IMR-90 (cell line): ENCODE data around the gene PPFIBP2. TPM values are rescaled to one million over a fixed set of nuclear protein-coding genes. Genes with fewer than 3 reads are reported as not detected.

Source experiments
- ATAC-seq: fragments of 200-7000 bp; cut with Tn5 transposase; 2 replicates; pipeline ENCODE4 v1.9.1; 2020; ENCODE audit warnings: low read depth, mild to moderate bottlenecking, moderate library complexity
- BruUV-seq: library from RNA; stranded (reverse); fragments of 400-500 nt; replicated peaks from 2 replicates; lab custom pipeline; 2021; lab: Mats Ljungman, UMichigan
- CTCF ChIA-PET: fragments of 300-600 bp; formaldehyde crosslinking; extraction: SDS; loops from one replicate; lab custom pipeline; 2021; ENCODE audit warnings: antibody characterized with exemption; lab: Yijun Ruan, JAX
- POLR2A ChIA-PET: fragments of 300-600 bp; sonication (Branson Sonifier 250); formaldehyde crosslinking; loops from one replicate; lab custom pipeline; 2022; ENCODE audit warnings: antibody characterized with exemption; ENCODE audit not compliant: unreplicated experiment; lab: Charles Lee
- DNase-seq: peaks from one replicate; pipeline ENCODE4 v3.0.0; 2013
- H2AFZ ChIP-seq: replicated peaks from 2 replicates; pipeline ENCODE3; 2013; ENCODE audit warnings: low read length, mild to moderate bottlenecking; ENCODE audit not compliant: poor library complexity
- H2AK5ac ChIP-seq: 2 replicates; pipeline ENCODE4 v1.6.1; 2013; ENCODE audit warnings: low read depth, low read length, inconsistent platforms
- H2AK9ac ChIP-seq: replicated peaks from 2 replicates; pipeline ENCODE3; 2013; ENCODE audit warnings: mild to moderate bottlenecking, low read depth, low read length, moderate library complexity; ENCODE audit not compliant: poor library complexity
- H2BK120ac ChIP-seq: 2 replicates; pipeline ENCODE4 v1.6.1; 2013; ENCODE audit warnings: low read depth, low read length, inconsistent platforms
- H2BK15ac ChIP-seq: 3 replicates; pipeline ENCODE4 v1.6.1; 2013; ENCODE audit warnings: low read depth, low read length, inconsistent platforms
- H2BK20ac ChIP-seq: 2 replicates; pipeline ENCODE4 v1.6.1; 2013; ENCODE audit warnings: low read depth, mild to moderate bottlenecking, inconsistent platforms, low read length, moderate library complexity
- H2BK5ac ChIP-seq: 2 replicates; pipeline ENCODE4 v1.6.1; 2013; ENCODE audit warnings: mild to moderate bottlenecking, low read depth, low read length, inconsistent platforms; ENCODE audit not compliant: poor library complexity, severe bottlenecking
- H3K14ac ChIP-seq: replicated peaks from 2 replicates; pipeline ENCODE4 v1.6.1; 2013; ENCODE audit warnings: low read depth, low read length, inconsistent platforms
- H3K18ac ChIP-seq: 2 replicates; pipeline ENCODE4 v1.6.1; 2013; ENCODE audit warnings: low read depth, low read length, control low read depth
- H3K23ac ChIP-seq: 2 replicates; pipeline ENCODE4 v1.6.1; 2013; ENCODE audit warnings: low read depth, low read length, inconsistent platforms
- H3K27ac ChIP-seq: 2 replicates; pipeline ENCODE4 v1.5.1; 2013; ENCODE audit warnings: mild to moderate bottlenecking, control low read depth, low read length; ENCODE audit not compliant: insufficient read depth
- H3K27me3 ChIP-seq: 2 replicates; pipeline ENCODE4 v1.6.1; 2013; ENCODE audit warnings: low read length; ENCODE audit not compliant: control insufficient read depth, insufficient read depth
- H3K36me3 ChIP-seq: 2 replicates; pipeline ENCODE4 v1.6.1; 2013; ENCODE audit warnings: low read length, mixed read lengths; ENCODE audit not compliant: control insufficient read depth, insufficient read depth
- H3K4ac ChIP-seq: 2 replicates; pipeline ENCODE4 v1.6.1; 2013; ENCODE audit warnings: low read depth, low read length, inconsistent platforms
- H3K4me1 ChIP-seq: 2 replicates; pipeline ENCODE4 v1.6.1; 2013; ENCODE audit warnings: low read length, mixed read lengths; ENCODE audit not compliant: control insufficient read depth, insufficient read depth
- H3K4me2 ChIP-seq: 2 replicates; pipeline ENCODE4 v1.6.1; 2013; ENCODE audit warnings: low read depth, mild to moderate bottlenecking, control low read depth, low read length, moderate library complexity
- H3K4me3 ChIP-seq: 2 replicates; pipeline ENCODE4 v1.5.1; 2013; ENCODE audit warnings: low read depth, mild to moderate bottlenecking, control low read depth, low read length, moderate library complexity; ENCODE audit not compliant: insufficient read depth
- H3K56ac ChIP-seq: 2 replicates; pipeline ENCODE4 v1.6.1; 2013; ENCODE audit warnings: low read length, inconsistent platforms; ENCODE audit not compliant: insufficient read depth; ENCODE audit errors: extremely low read depth
- H3K79me1 ChIP-seq, 2 experiments: 2 replicates each; pipeline ENCODE4 v1.6.1; 2013; ENCODE audit warnings: low read length in 2 of 2, inconsistent platforms in 1 of 2, low read depth in 1 of 2
- H3K9ac ChIP-seq: 2 replicates; pipeline ENCODE4 v1.6.1; 2013; ENCODE audit warnings: low read depth, low read length, control low read depth
- H3K9me1 ChIP-seq: 2 replicates; pipeline ENCODE4 v1.6.1; 2013; ENCODE audit warnings: low read length, inconsistent platforms; ENCODE audit not compliant: insufficient read depth
- H3K9me3 ChIP-seq: 2 replicates; pipeline ENCODE4 v1.6.1; 2013; ENCODE audit warnings: low read length; ENCODE audit not compliant: control insufficient read depth, insufficient read depth
- H4K20me1 ChIP-seq: 2 replicates; pipeline ENCODE4 v1.6.1; 2013; ENCODE audit warnings: low read length, inconsistent platforms; ENCODE audit not compliant: insufficient read depth
- H4K5ac ChIP-seq: 2 replicates; pipeline ENCODE4 v1.6.1; 2013; ENCODE audit warnings: mild to moderate bottlenecking, low read depth, low read length, control low read depth
- H4K8ac ChIP-seq, 2 experiments: 2 replicates each; pipeline ENCODE4 v1.6.1; 2013; ENCODE audit warnings: low read depth in 2 of 2, low read length in 2 of 2, control low read depth in 1 of 2, inconsistent platforms in 1 of 2
- H4K91ac ChIP-seq: 2 replicates; pipeline ENCODE4 v1.6.1; 2013; ENCODE audit warnings: low read depth, low read length, inconsistent platforms; ENCODE audit not compliant: insufficient read depth
- BHLHE40 ChIP-seq: fragments of 150-350 bp; IDR thresholded peaks from 2 replicates; pipeline ENCODE4 v1.6.1; 2016; ENCODE audit warnings: mild to moderate bottlenecking, low read depth, low read length
- CEBPB ChIP-seq: IDR thresholded peaks from 2 replicates; pipeline ENCODE4 v1.6.1; 2012; ENCODE audit warnings: low read depth, low read length, improper control_type of control experiment
- CHD1 ChIP-seq: IDR thresholded peaks from 2 replicates; pipeline ENCODE4 v1.6.1; 2012; ENCODE audit warnings: low read depth, low read length, improper control_type of control experiment
- FOS ChIP-seq: fragments of 150-350 bp; IDR thresholded peaks from 2 replicates; pipeline ENCODE4 v1.6.1; 2016; ENCODE audit warnings: low read depth, low read length
- MAFK ChIP-seq: IDR thresholded peaks from 2 replicates; pipeline ENCODE4 v1.6.1; 2012; ENCODE audit warnings: low read depth, low read length, improper control_type of control experiment
- MAZ ChIP-seq: IDR thresholded peaks from 2 replicates; pipeline ENCODE4 v1.6.1; 2012; ENCODE audit warnings: low read depth, mild to moderate bottlenecking, low read length, improper control_type of control experiment, moderate library complexity, borderline replicate concordance
- MXI1 ChIP-seq: IDR thresholded peaks from 2 replicates; pipeline ENCODE4 v1.6.1; 2012; ENCODE audit warnings: low read depth, mild to moderate bottlenecking, low read length, moderate library complexity, borderline replicate concordance
- NFE2L2 ChIP-seq: fragments of 150-350 bp; IDR thresholded peaks from 2 replicates; pipeline ENCODE4 v1.6.1; 2016; ENCODE audit warnings: low read depth, mild to moderate bottlenecking, low read length
- POLR2A ChIP-seq: IDR thresholded peaks from 2 replicates; pipeline ENCODE4 v1.6.1; 2012; ENCODE audit warnings: mild to moderate bottlenecking, low read depth, low read length
- RAD21 ChIP-seq: IDR thresholded peaks from 2 replicates; pipeline ENCODE4 v1.6.1; 2012; ENCODE audit warnings: low read length, improper control_type of control experiment
- RCOR1 ChIP-seq: IDR thresholded peaks from 2 replicates; pipeline ENCODE4 v1.6.1; 2012; ENCODE audit warnings: mild to moderate bottlenecking, low read length, improper control_type of control experiment; ENCODE audit not compliant: insufficient replicate concordance
- RFX5 ChIP-seq: IDR thresholded peaks from 2 replicates; pipeline ENCODE4 v1.8.0; 2012; ENCODE audit warnings: low read depth, mild to moderate bottlenecking, low read length, moderate library complexity
- SMC3 ChIP-seq: fragments of 150-350 bp; IDR thresholded peaks from 2 replicates; pipeline ENCODE4 v1.6.1; 2016; ENCODE audit warnings: low read depth, mild to moderate bottlenecking, antibody characterized with exemption, low read length, moderate library complexity
- WGBS, 2 experiments: methylation state at CpG; one replicate each; pipeline versions ENCODE4 v1.1.5 to v1.1.7; 2013; ENCODE audit warnings: missing lambda C conversion rate in 2 of 2; ENCODE audit not compliant: insufficient read length in 1 of 2; ENCODE audit errors: extremely low coverage in 2 of 2; 5-methylcytosine and 5-hydroxymethylcytosine counted together
- dilution Hi-C: fragments of 300-500 bp; cut with HindIII; formaldehyde crosslinking; loops from one replicate; pipeline ENCODE4 v1.14.3; 2018; ENCODE audit warnings: low sequenced_read_pairs; ENCODE audit not compliant: unreplicated experiment
- in situ Hi-C: fragments of 300-500 bp; cut with MboI; formaldehyde crosslinking; loops from 3 replicates; pipeline ENCODE4 v1.14.3; 2019; ENCODE audit warnings: low sequenced_read_pairs, inconsistent platforms, mixed read lengths
- intact Hi-C: fragments of 100-400 bp; cut with micrococcal nuclease; formaldehyde crosslinking; loops from 2 replicates; pipeline ENCODE4 v1.10.0; 2022
- polyA plus RNA-seq, 3 experiments: library from polyadenylated mRNA; depleted of rRNA; stranded (reverse); fragments of >200 nt; gene quantifications; 2 replicates each; pipeline ENCODE4 v1.2.3, GENCODE V29; 2012; ENCODE audit warnings: low replicate concordance in 1 of 3
- total RNA-seq: library from RNA; depleted of rRNA; stranded (reverse); fragments of >200 nt; gene quantifications from 2 replicates; pipeline ENCODE4 v1.2.3, GENCODE V29; 2012
- TF ChIP-seq, protein P1 (sequence below): conservative IDR thresholded peaks from 2 replicates; pipeline ENCODE4 v1.5.1; 2012; ENCODE audit warnings: mild to moderate bottlenecking, low read depth, low read length, improper control_type of control experiment
- TF ChIP-seq, protein P2 (sequence below): fragments of 150-350 bp; IDR thresholded peaks from 2 replicates; pipeline ENCODE4 v1.6.1; 2017; ENCODE audit warnings: mild to moderate bottlenecking, antibody characterized with exemption, low read length, low read depth

The PPFIBP2 gene
- total and polyA plus RNA-seq, 2 of the 4 experiments (the other 2 are of a cell fraction): 6.0 to 11.8 TPM

DNA sequence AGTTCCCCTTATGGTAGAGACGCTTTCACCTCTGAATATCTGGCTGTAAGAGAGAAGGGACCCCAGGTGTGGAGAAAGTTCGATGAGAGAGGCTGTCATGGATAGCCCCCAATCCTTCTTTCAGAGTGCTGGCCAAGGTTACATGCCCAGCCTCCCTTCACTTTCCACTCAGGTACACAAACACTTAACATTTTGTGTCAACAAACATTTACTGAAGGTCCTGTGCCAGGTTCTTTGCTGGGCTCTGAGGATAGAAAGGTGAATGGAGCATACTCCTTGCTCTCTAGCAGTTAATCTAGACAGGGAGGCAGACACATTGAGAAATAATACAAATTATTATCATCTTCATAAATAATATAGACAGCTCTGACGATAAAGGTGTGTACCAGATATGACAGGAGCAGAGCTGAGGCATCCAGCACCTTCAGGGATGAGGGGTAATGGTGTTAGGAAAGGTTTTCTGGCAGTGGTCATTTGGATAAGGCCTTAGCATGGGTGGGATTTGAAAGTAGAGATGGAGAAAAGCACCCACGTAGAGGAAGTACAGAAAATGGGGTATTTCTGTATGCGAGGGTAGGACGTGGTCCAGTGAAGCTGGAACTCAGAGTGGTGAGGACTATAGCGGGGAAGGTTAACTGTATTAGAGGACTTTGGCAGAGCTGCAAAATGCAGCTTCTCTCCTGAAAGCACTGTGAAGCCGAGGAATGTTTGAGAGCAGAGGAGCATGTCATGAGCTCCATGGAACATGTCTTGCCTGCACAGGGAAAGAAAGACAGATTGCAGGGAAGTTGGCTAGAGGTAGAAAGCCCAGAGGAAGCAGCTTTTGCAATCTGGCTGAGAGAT is 19.6 kb downstream of the PPFIBP2 start:
- in situ Hi-C loops (no loop called here), dilution Hi-C loops (no loop called here), intact Hi-C loops (no loop called here)
- H2AK9ac ChIP-seq: peak overlapping the region; percentile 45
- no peaks in the 10 kb centered on the region for H3K9me3 ChIP-seq
- H2BK5ac ChIP-seq: no peak overlapping the region
- H3K4ac ChIP-seq: no peak overlapping the region
- 77% methylated on average over 3 of the region's 8 CpGs; no CpG with 5 or more reads in 1 of the 2 experiments for WGBS, 2 experiments
- H3K4me1 ChIP-seq: no peaks in the 10 kb centered on the region
- H4K5ac ChIP-seq: no peak overlapping the region
- no peak overlapping the region for H3K4me2 ChIP-seq
- no peak overlapping the region for H3K9ac ChIP-seq
- H4K20me1 ChIP-seq: no peaks in the 10 kb centered on the region
- H4K8ac ChIP-seq: no peak overlapping the region
- BruUV-seq: no TSS peak
- DNase-seq (no peak), ATAC-seq (no peak)
- H2BK15ac ChIP-seq: no peak overlapping the region
- H3K36me3 ChIP-seq: no peaks in the 10 kb centered on the region
- H3K9me1 ChIP-seq: no peaks in the 10 kb centered on the region
- ChIA-PET POLR2A (no interaction called here), CTCF (interaction anchor here (1.9 kb wide), 1 partner anchor 38 kb away, joined by 4 read pairs; no protein-coding TSS in a partner anchor)
- H2AFZ ChIP-seq: peak overlapping the region; percentile 24
- no peak overlapping the region for H2AK5ac ChIP-seq
- no peak overlapping the region for H2BK120ac ChIP-seq
- peaks cover 8% of the 10 kb centered on the region for H3K27me3 ChIP-seq
- no peak overlapping the region for H4K91ac ChIP-seq
- no peak overlapping the region for H3K56ac ChIP-seq
- no peak overlapping the region for H2BK20ac ChIP-seq
- no peak overlapping the region for H3K23ac ChIP-seq
- H3K18ac ChIP-seq: no peak overlapping the region
- no peaks in the 10 kb centered on the region for H3K79me1 ChIP-seq
- H3K14ac ChIP-seq: no peak overlapping the region
- H3K4me3 ChIP-seq: no peak overlapping the region
- no peak overlapping the region for H3K27ac ChIP-seq
- TF ChIP-seq CHD1: no peak
- no peak for TF ChIP-seq MAFK
- TF ChIP-seq RAD21: no peak
- TF ChIP-seq NFE2L2: no peak
- no peak for TF ChIP-seq MXI1
- no peak for TF ChIP-seq FOS
- TF ChIP-seq, protein P1, sequence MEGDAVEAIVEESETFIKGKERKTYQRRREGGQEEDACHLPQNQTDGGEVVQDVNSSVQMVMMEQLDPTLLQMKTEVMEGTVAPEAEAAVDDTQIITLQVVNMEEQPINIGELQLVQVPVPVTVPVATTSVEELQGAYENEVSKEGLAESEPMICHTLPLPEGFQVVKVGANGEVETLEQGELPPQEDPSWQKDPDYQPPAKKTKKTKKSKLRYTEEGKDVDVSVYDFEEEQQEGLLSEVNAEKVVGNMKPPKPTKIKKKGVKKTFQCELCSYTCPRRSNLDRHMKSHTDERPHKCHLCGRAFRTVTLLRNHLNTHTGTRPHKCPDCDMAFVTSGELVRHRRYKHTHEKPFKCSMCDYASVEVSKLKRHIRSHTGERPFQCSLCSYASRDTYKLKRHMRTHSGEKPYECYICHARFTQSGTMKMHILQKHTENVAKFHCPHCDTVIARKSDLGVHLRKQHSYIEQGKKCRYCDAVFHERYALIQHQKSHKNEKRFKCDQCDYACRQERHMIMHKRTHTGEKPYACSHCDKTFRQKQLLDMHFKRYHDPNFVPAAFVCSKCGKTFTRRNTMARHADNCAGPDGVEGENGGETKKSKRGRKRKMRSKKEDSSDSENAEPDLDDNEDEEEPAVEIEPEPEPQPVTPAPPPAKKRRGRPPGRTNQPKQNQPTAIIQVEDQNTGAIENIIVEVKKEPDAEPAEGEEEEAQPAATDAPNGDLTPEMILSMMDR: no peak
- no peak for TF ChIP-seq BHLHE40
- TF ChIP-seq, protein P2, sequence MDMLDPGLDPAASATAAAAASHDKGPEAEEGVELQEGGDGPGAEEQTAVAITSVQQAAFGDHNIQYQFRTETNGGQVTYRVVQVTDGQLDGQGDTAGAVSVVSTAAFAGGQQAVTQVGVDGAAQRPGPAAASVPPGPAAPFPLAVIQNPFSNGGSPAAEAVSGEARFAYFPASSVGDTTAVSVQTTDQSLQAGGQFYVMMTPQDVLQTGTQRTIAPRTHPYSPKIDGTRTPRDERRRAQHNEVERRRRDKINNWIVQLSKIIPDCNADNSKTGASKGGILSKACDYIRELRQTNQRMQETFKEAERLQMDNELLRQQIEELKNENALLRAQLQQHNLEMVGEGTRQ: no peak
- no peak for TF ChIP-seq RFX5
- no peak for TF ChIP-seq POLR2A
- TF ChIP-seq RCOR1: no peak
- no peak for TF ChIP-seq CEBPB
- TF ChIP-seq SMC3: no peak
- no peak for TF ChIP-seq MAZ
